Ishikawa (cell line): ENCODE results near the gene MYRIP.

Source experiments
- CEBPB ChIP-seq: IDR thresholded peaks from 2 replicates; pipeline ENCODE4 v1.6.1; 2012
- EGR1 ChIP-seq: IDR thresholded peaks from 2 replicates; pipeline ENCODE4 v1.6.1; 2012
- EP300 ChIP-seq: IDR thresholded peaks from 2 replicates; pipeline ENCODE4 v1.6.1; 2012; ENCODE audit warnings: borderline replicate concordance
- MAX ChIP-seq: IDR thresholded peaks from 2 replicates; pipeline ENCODE4 v1.6.1; 2012
- RAD21 ChIP-seq: IDR thresholded peaks from 2 replicates; pipeline ENCODE4 v1.6.1; 2012; ENCODE audit warnings: low read depth
- REST ChIP-seq: IDR thresholded peaks from 2 replicates; pipeline ENCODE4 v1.6.1; 2012; ENCODE audit warnings: low read depth, mild to moderate bottlenecking
- TAF1 ChIP-seq: IDR thresholded peaks from 2 replicates; pipeline ENCODE4 v1.6.1; 2012; ENCODE audit warnings: low read depth, mild to moderate bottlenecking

- no peak for TF ChIP-seq TAF1
- TF ChIP-seq EP300: no peak
- no peak for TF ChIP-seq MAX
- no peak for TF ChIP-seq REST
- TF ChIP-seq CEBPB: no peak
- TF ChIP-seq RAD21: no peak
- no peak for TF ChIP-seq EGR1
These were observed 308.7 kb downstream of the MYRIP start for GRCh38 chr3:40118091-40118490.
